Measurements from ENCODE around the gene SLC30A10. TPM values are rescaled to one million over a fixed set of nuclear protein-coding genes. Genes with fewer than 3 reads are reported as not detected.

Gene SLC30A10
- total RNA-seq, 1 experiment from 2014 or later: 0.09 TPM

DNA sequence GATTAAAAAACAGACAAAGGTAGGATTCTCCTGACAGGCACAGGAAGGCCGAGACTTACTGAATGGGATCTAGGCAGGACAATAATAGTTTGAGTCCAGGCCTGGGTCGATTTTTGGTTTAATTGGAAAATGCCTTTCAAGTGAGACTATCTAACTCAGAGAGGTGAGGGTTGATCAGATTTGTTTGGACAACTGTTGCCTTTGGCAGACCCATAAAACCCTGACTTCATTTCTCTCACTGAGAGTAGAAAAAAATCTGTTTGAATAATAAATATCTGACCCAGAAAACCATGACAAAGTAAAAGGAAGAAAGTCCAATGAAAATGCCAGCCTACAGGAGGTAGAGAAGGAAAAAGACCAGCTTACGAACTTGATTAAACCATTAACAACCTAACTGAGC, 12.3 kb upstream of the SLC30A10 start:
- H3K79me2 ChIP-seq (ENCODE audit: insufficient read depth, low read length): no peaks in the 10 kb centered on the region
- no peak overlapping the region for H2BK120ac ChIP-seq (ENCODE audit: low read depth, low read length, poor library complexity, severe bottlenecking)
- no peak overlapping the region for H2BK5ac ChIP-seq (ENCODE audit: insufficient read length, low read length)
- H3K4me3 Mint-ChIP-seq: no peak overlapping the region
- H3K27ac Mint-ChIP-seq: no peak overlapping the region
- no peak overlapping the region for H3K23ac ChIP-seq (ENCODE audit: insufficient read length, low read depth, low read length)
- H3T11ph ChIP-seq (ENCODE audit: low read length): no peak overlapping the region
- H4K5ac ChIP-seq (ENCODE audit: insufficient read length, low read depth, low read length): no peak overlapping the region
- H3K9me3 Mint-ChIP-seq: peaks cover 0 to 4% of the 10 kb centered on the region in 2 experiments; a peak in 2 of 5 replicates
- H2BK12ac ChIP-seq (ENCODE audit: insufficient read length, low read depth, low read length): no peak overlapping the region
- no CpG with 5 or more reads among the region's 3 CpGs for WGBS (ENCODE audit: extremely low coverage, insufficient read length, low lambda C conversion rate)
- no peak overlapping the region for H3K9ac ChIP-seq (ENCODE audit: extremely low read depth, insufficient read length, low read length)
- no peak overlapping the region for H3K18ac ChIP-seq (ENCODE audit: insufficient read length, low read depth, low read length)
- no peak for DNase-seq
- no peaks in the 10 kb centered on the region for H3K23me2 ChIP-seq (ENCODE audit: insufficient read length, low read depth, low read length, poor library complexity, severe bottlenecking)
- no peak overlapping the region for H3K4me2 ChIP-seq (ENCODE audit: insufficient read depth, insufficient read length, low read length)
- no peak overlapping the region for H2BK20ac ChIP-seq (ENCODE audit: low read depth, low read length, poor library complexity, severe bottlenecking)
- peaks cover 0 to 3% (median 0%) of the 10 kb centered on the region in 3 experiments; a peak in 2 of 7 replicates for H3K36me3 Mint-ChIP-seq (ENCODE audit: insufficient read depth in 1 of 3, low read depth in 3 of 3)
- TF ChIP-seq, protein P1, sequence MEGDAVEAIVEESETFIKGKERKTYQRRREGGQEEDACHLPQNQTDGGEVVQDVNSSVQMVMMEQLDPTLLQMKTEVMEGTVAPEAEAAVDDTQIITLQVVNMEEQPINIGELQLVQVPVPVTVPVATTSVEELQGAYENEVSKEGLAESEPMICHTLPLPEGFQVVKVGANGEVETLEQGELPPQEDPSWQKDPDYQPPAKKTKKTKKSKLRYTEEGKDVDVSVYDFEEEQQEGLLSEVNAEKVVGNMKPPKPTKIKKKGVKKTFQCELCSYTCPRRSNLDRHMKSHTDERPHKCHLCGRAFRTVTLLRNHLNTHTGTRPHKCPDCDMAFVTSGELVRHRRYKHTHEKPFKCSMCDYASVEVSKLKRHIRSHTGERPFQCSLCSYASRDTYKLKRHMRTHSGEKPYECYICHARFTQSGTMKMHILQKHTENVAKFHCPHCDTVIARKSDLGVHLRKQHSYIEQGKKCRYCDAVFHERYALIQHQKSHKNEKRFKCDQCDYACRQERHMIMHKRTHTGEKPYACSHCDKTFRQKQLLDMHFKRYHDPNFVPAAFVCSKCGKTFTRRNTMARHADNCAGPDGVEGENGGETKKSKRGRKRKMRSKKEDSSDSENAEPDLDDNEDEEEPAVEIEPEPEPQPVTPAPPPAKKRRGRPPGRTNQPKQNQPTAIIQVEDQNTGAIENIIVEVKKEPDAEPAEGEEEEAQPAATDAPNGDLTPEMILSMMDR (conservative IDR thresholded peaks at IDR 0.05): no peak
- no peaks in the 10 kb centered on the region for H3K79me1 ChIP-seq (ENCODE audit: insufficient read depth, low read depth, low read length, poor library complexity, severe bottlenecking)
- H4K91ac ChIP-seq (ENCODE audit: insufficient read length, low read depth, low read length): no peak overlapping the region
- H3K4ac ChIP-seq (ENCODE audit: low read depth, low read length): no peak overlapping the region
- H4K20me1 ChIP-seq (ENCODE audit: control insufficient read depth, insufficient read depth, insufficient read length): no peaks in the 10 kb centered on the region
- H2BK15ac ChIP-seq (ENCODE audit: low read depth, low read length): no peak overlapping the region
- H3K9me3 ChIP-seq (ENCODE audit: control insufficient read depth, low read depth, low read length): no peaks in the 10 kb centered on the region
- H3K56ac ChIP-seq (ENCODE audit: insufficient read length, low read depth, low read length): no peak overlapping the region
- H3K27ac ChIP-seq (ENCODE audit: insufficient read length, low read depth, low read length): no peak overlapping the region
- H3K27me3 Mint-ChIP-seq (ENCODE audit: low read depth): peaks cover 2% of the 10 kb centered on the region; the same call in 1 of the 2 replicates
- H3K4me1 Mint-ChIP-seq: no peaks in the 10 kb centered on the region
- H4K8ac ChIP-seq (replicated peaks; ENCODE audit: insufficient read length, low read depth, low read length): no peak overlapping the region
- no peaks in the 10 kb centered on the region for H3K4me1 ChIP-seq (ENCODE audit: insufficient read depth, low read length)
- H2AFZ ChIP-seq (ENCODE audit: low read length): no peak overlapping the region
- H3K27me3 ChIP-seq (ENCODE audit: insufficient read depth, low read length): no peaks in the 10 kb centered on the region
- H3K14ac ChIP-seq (ENCODE audit: insufficient read depth, low read length): no peak overlapping the region
- H2AK5ac ChIP-seq (ENCODE audit: insufficient read length, low read length): no peak overlapping the region
